GM12872 (cell line): ENCODE measurements around the gene MYO10.

ENCODE experiments used
- TF ChIP-seq, protein P1 (sequence below): IDR thresholded peaks from 3 replicates; pipeline ENCODE4 v1.5.1; 2011; ENCODE audit warnings: low read depth, mild to moderate bottlenecking, low read length, moderate library complexity; ENCODE audit not compliant: insufficient read depth

MYO10 gene

GRCh38 chr5:16774806-16775205 lies 161.3 kb downstream of the MYO10 start:
- TF ChIP-seq, protein P1, sequence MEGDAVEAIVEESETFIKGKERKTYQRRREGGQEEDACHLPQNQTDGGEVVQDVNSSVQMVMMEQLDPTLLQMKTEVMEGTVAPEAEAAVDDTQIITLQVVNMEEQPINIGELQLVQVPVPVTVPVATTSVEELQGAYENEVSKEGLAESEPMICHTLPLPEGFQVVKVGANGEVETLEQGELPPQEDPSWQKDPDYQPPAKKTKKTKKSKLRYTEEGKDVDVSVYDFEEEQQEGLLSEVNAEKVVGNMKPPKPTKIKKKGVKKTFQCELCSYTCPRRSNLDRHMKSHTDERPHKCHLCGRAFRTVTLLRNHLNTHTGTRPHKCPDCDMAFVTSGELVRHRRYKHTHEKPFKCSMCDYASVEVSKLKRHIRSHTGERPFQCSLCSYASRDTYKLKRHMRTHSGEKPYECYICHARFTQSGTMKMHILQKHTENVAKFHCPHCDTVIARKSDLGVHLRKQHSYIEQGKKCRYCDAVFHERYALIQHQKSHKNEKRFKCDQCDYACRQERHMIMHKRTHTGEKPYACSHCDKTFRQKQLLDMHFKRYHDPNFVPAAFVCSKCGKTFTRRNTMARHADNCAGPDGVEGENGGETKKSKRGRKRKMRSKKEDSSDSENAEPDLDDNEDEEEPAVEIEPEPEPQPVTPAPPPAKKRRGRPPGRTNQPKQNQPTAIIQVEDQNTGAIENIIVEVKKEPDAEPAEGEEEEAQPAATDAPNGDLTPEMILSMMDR = no peak

DNA sequence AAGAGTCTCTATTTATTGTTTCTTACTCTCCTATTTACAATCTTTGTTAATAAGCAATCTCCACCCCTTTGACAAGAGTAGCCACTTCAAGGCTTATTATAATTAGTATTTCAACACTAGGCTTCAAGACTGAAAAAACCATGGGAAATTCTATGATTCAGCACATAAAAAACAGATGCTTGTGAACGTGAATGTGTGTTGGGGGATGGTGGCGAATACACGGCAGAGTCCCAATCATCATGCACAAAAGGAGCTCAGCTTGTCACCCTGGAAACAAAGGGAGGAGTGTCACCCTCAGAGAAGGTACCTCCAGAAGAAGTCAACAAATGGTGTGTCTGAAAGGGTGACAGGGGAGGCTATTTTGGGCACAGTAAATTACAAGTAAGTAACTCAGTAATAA lies 162.1 kb downstream of the MYO10 start:
- TF ChIP-seq, protein P1 = no peak

DNA sequence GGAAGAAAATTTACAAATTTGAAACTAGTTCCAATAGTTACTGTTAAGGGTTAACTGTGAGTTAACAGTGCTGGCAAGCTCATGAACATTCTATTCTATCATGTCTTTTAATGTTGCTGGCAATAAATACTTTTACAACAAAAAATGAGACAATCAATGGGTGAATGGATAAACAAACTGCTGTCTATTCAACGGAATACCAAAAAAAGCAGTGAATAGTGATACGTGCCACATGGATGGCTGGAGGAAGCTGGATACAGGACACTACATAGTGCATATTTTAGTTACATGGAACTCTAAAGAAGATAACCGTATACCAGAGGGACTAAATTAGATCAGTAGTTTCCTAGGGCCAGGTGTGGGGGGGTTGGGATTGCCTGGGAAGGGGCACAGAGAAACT lies 163.5 kb downstream of the MYO10 start:
- TF ChIP-seq, protein P1 = no peak

DNA sequence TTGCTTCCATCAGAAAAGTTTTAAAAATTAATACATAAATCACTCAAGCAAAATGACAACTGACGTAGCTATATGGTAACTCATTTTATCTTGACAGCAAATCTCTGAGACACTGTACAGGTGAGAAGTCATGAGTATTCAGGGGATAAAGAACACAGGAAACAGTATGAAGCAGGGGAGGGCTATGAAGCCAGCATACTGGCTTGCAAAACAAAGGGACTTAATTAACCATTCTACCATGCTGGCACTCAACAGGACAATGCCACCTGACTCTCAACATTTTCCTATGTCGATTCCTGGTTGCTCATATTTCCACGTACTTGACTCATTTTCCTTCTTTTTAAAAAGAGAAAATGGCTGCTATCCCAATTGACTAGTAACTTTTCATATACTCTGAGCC lies 167.9 kb downstream of the MYO10 start:
- TF ChIP-seq, protein P1 = no peak

DNA sequence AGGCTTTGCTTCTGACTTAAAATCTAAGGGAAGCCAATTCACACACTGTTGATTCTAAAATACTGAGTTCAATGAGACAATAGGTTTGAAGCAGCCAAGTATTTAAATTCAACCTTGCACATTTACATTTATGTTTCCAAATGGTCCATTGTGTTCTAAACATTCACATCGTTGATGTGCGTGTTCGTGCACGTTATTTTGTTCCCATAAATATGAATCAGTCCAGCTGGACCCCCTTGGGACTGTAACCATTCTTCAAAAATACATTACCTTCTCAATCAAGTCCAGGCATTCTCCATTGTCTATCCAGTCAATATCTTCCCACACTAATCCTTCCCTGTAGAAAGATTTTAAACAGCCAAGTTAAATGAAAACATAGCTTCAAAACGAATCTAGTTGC lies 172.9 kb downstream of the MYO10 start:
- TF ChIP-seq, protein P1 = no peak

GRCh38 chr5:16759147-16759773 lies 176.8 kb downstream of the MYO10 start:
- TF ChIP-seq, protein P1 = no peak

GRCh38 chr5:16757989-16758501 lies 178.0 kb downstream of the MYO10 start:
- TF ChIP-seq, protein P1 = no peak

- TF ChIP-seq, protein P1 = no peak
These were observed 178.9 kb downstream of the MYO10 start for GRCh38 chr5:16757146-16757545.
